Liver (tissue), 9 donors: ENCODE measurements around the gene PARP8. TPM values are rescaled to one million over a fixed set of nuclear protein-coding genes. Genes with fewer than 3 reads are reported as not detected.

Experiments
- DNase-seq: peaks from one replicate; pipeline ENCODE4 v3.0.0-alpha.2; 2017; ENCODE audit warnings: low spot score
- H3K27ac ChIP-seq, 2 donors: one replicate each; pipeline ENCODE4 v1.7.0; 2013; ENCODE audit warnings: inconsistent platforms in 2 of 2, low read length in 2 of 2, control low read depth in 1 of 2, low read depth in 1 of 2, mild to moderate bottlenecking in 1 of 2
- H3K27me3 ChIP-seq, 4 donors: one replicate each; pipeline versions ENCODE4 v1.6.1 to v1.7.0; 2013; ENCODE audit warnings: low read length in 3 of 4, inconsistent platforms in 1 of 4, mild to moderate bottlenecking in 1 of 4, moderate library complexity in 1 of 4; ENCODE audit not compliant: control insufficient read depth in 4 of 4, insufficient read depth in 4 of 4
- H3K36me3 ChIP-seq, 4 donors: one replicate each; pipeline versions ENCODE4 v1.6.1 to v1.7.0; 2013; ENCODE audit warnings: low read length in 3 of 4, mild to moderate bottlenecking in 3 of 4, low read depth in 1 of 4, moderate library complexity in 1 of 4; ENCODE audit not compliant: control insufficient read depth in 4 of 4, insufficient read depth in 3 of 4
- H3K4me1 ChIP-seq, 4 donors: one replicate each; pipeline versions ENCODE4 v1.6.1 to v1.7.0; 2013; ENCODE audit warnings: low read length in 3 of 4, mild to moderate bottlenecking in 3 of 4, moderate library complexity in 1 of 4; ENCODE audit not compliant: control insufficient read depth in 4 of 4, insufficient read depth in 4 of 4
- H3K4me3 ChIP-seq, 3 donors: one replicate each; pipeline versions ENCODE4 v1.6.1 to v1.7.0; 2013; ENCODE audit warnings: low read length in 3 of 3, control low read depth in 1 of 3, low read depth in 1 of 3, mild to moderate bottlenecking in 1 of 3
- H3K9ac ChIP-seq, 2 donors: one replicate each; pipeline ENCODE4 v1.7.0; 2013; ENCODE audit warnings: low read length in 2 of 2, mild to moderate bottlenecking in 2 of 2, moderate library complexity in 2 of 2, control low read depth in 1 of 2, low read depth in 1 of 2
- H3K9me3 ChIP-seq, 4 donors: one replicate each; pipeline versions ENCODE4 v1.6.1 to v1.7.0; 2013; ENCODE audit warnings: low read length in 3 of 4; ENCODE audit not compliant: control insufficient read depth in 4 of 4
- EGR1 ChIP-seq, 2 donors: IDR thresholded peaks; 2 replicates each; pipeline ENCODE4 v1.6.1; 2016 to 2018; ENCODE audit warnings: antibody characterized with exemption in 2 of 2, low read depth in 2 of 2
- FOXA1 ChIP-seq: IDR thresholded peaks from 2 replicates; pipeline ENCODE4 v1.6.1; 2016; ENCODE audit warnings: antibody characterized with exemption
- FOXA2 ChIP-seq: IDR thresholded peaks from 2 replicates; pipeline ENCODE4 v1.6.1; 2016; ENCODE audit warnings: antibody characterized with exemption
- GABPA ChIP-seq, 2 donors: IDR thresholded peaks in 1 of 2; conservative IDR thresholded peaks in 1 of 2; 2 replicates each; pipeline ENCODE4 v1.6.1; 2016; ENCODE audit warnings: antibody characterized with exemption in 2 of 2, mild to moderate bottlenecking in 1 of 2, moderate library complexity in 1 of 2
- HNF4A ChIP-seq, 2 donors: conservative IDR thresholded peaks; 2 replicates each; pipeline ENCODE4 v1.6.1; 2016; ENCODE audit warnings: antibody characterized with exemption in 2 of 2, mild to moderate bottlenecking in 2 of 2
- HNF4G ChIP-seq: IDR thresholded peaks from 2 replicates; pipeline ENCODE4 v1.6.1; 2016; ENCODE audit warnings: antibody characterized with exemption
- JUND ChIP-seq, 2 donors: IDR thresholded peaks; 2 replicates each; pipeline ENCODE4 v1.6.1; 2016; ENCODE audit warnings: antibody characterized with exemption in 2 of 2
- NR2F2 ChIP-seq: IDR thresholded peaks from 2 replicates; pipeline ENCODE4 v1.6.1; 2016; ENCODE audit warnings: antibody characterized with exemption
- RAD21 ChIP-seq, 2 donors: IDR thresholded peaks; 2 replicates each; pipeline ENCODE4 v1.6.1; 2016; ENCODE audit warnings: antibody characterized with exemption in 2 of 2, mild to moderate bottlenecking in 2 of 2
- RXRA ChIP-seq, 2 donors: IDR thresholded peaks; 2 replicates each; pipeline ENCODE4 v1.6.1; 2017 to 2018; ENCODE audit warnings: antibody characterized with exemption in 2 of 2, mild to moderate bottlenecking in 1 of 2
- SP1 ChIP-seq: IDR thresholded peaks from 2 replicates; pipeline ENCODE4 v1.6.1; 2018; ENCODE audit warnings: antibody characterized with exemption, mild to moderate bottlenecking
- WGBS: extraction: QIAGEN DNeasy Blood & Tissue Kit; methylation state at CpG from one replicate; pipeline ENCODE4 v1.1.7; 2013; 5-methylcytosine and 5-hydroxymethylcytosine counted together
- polyA plus RNA-seq, 2 donors: library from polyadenylated mRNA; stranded (reverse) in 1 of 2; unstranded in 1 of 2; fragments of 200-250 nt in 1 of 2; fragments of >200 nt in 1 of 2; fragmentation: Nextera tagmentation in 1 of 2; extraction: Ambion mirVana in 1 of 2; gene quantifications; one replicate each; pipeline versions ENCODE4 v1.2.1 to v1.2.3, GENCODE V29; 2013 to 2015
- total RNA-seq, 2 donors: library from RNA; depleted of rRNA; stranded (reverse); fragments of >200 nt; gene quantifications; one replicate each; pipeline ENCODE4 v1.2.3, GENCODE V29; 2014
- TF ChIP-seq, protein P1 (sequence below): IDR thresholded peaks from 2 replicates; pipeline ENCODE4 v1.6.1; 2016; ENCODE audit warnings: antibody characterized with exemption
- TF ChIP-seq, protein P2 (sequence below): fragments of 150-350 bp; IDR thresholded peaks from 2 replicates; pipeline ENCODE4 v1.5.1; 2017; ENCODE audit warnings: improper control_type of control experiment, low read depth, low read length; ENCODE audit not compliant: missing input control
- TF ChIP-seq, protein P3 (sequence below): IDR thresholded peaks from 2 replicates; pipeline ENCODE4 v1.6.1; 2016; ENCODE audit warnings: antibody characterized with exemption, mild to moderate bottlenecking
- TF ChIP-seq, protein P4 (sequence below): IDR thresholded peaks from 2 replicates; pipeline ENCODE4 v1.6.1; 2016; ENCODE audit warnings: antibody characterized with exemption
- donor health status: healthy.
- donor health status: healthy.
- donor health status: healthy.
- donor health status: healthy.
- donor health status: healthy.

The PARP8 gene
- total and polyA plus RNA-seq, 4 donors: 3.9 to 16.0 (median 7.1) TPM

- Histone ChIP-seq H3K9me3 (no peaks in the 10 kb centered on the region), H3K4me3 (no peak overlapping the region), H3K9ac (no peak overlapping the region), H3K36me3 (no peaks in the 10 kb centered on the region), H3K27me3 (no peaks in the 10 kb centered on the region), H3K4me1 (peaks cover 5 to 14% (median 5%) of the 10 kb centered on the region in 4 donors), H3K27ac (no peak overlapping the region)
- TF ChIP-seq, protein P1, sequence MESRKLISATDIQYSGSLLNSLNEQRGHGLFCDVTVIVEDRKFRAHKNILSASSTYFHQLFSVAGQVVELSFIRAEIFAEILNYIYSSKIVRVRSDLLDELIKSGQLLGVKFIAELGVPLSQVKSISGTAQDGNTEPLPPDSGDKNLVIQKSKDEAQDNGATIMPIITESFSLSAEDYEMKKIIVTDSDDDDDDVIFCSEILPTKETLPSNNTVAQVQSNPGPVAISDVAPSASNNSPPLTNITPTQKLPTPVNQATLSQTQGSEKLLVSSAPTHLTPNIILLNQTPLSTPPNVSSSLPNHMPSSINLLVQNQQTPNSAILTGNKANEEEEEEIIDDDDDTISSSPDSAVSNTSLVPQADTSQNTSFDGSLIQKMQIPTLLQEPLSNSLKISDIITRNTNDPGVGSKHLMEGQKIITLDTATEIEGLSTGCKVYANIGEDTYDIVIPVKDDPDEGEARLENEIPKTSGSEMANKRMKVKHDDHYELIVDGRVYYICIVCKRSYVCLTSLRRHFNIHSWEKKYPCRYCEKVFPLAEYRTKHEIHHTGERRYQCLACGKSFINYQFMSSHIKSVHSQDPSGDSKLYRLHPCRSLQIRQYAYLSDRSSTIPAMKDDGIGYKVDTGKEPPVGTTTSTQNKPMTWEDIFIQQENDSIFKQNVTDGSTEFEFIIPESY: no peak
- TF ChIP-seq RXRA (IDR thresholded peaks at IDR 0.05): no peak
- TF ChIP-seq RAD21 (IDR thresholded peaks at IDR 0.05): no peak
- no peak for TF ChIP-seq HNF4G
- no peak for TF ChIP-seq EGR1 (IDR thresholded peaks at IDR 0.05; ENCODE audit: low read depth in 2 of 2)
- no peak for TF ChIP-seq GABPA (IDR thresholded peaks at IDR 0.05 in 1 of 2, conservative IDR thresholded peaks at IDR 0.05 in 1 of 2)
- TF ChIP-seq FOXA1: no peak
- TF ChIP-seq, protein P2, sequence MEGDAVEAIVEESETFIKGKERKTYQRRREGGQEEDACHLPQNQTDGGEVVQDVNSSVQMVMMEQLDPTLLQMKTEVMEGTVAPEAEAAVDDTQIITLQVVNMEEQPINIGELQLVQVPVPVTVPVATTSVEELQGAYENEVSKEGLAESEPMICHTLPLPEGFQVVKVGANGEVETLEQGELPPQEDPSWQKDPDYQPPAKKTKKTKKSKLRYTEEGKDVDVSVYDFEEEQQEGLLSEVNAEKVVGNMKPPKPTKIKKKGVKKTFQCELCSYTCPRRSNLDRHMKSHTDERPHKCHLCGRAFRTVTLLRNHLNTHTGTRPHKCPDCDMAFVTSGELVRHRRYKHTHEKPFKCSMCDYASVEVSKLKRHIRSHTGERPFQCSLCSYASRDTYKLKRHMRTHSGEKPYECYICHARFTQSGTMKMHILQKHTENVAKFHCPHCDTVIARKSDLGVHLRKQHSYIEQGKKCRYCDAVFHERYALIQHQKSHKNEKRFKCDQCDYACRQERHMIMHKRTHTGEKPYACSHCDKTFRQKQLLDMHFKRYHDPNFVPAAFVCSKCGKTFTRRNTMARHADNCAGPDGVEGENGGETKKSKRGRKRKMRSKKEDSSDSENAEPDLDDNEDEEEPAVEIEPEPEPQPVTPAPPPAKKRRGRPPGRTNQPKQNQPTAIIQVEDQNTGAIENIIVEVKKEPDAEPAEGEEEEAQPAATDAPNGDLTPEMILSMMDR: no peak
- TF ChIP-seq, protein P3, sequence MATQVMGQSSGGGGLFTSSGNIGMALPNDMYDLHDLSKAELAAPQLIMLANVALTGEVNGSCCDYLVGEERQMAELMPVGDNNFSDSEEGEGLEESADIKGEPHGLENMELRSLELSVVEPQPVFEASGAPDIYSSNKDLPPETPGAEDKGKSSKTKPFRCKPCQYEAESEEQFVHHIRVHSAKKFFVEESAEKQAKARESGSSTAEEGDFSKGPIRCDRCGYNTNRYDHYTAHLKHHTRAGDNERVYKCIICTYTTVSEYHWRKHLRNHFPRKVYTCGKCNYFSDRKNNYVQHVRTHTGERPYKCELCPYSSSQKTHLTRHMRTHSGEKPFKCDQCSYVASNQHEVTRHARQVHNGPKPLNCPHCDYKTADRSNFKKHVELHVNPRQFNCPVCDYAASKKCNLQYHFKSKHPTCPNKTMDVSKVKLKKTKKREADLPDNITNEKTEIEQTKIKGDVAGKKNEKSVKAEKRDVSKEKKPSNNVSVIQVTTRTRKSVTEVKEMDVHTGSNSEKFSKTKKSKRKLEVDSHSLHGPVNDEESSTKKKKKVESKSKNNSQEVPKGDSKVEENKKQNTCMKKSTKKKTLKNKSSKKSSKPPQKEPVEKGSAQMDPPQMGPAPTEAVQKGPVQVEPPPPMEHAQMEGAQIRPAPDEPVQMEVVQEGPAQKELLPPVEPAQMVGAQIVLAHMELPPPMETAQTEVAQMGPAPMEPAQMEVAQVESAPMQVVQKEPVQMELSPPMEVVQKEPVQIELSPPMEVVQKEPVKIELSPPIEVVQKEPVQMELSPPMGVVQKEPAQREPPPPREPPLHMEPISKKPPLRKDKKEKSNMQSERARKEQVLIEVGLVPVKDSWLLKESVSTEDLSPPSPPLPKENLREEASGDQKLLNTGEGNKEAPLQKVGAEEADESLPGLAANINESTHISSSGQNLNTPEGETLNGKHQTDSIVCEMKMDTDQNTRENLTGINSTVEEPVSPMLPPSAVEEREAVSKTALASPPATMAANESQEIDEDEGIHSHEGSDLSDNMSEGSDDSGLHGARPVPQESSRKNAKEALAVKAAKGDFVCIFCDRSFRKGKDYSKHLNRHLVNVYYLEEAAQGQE: no peak
- no peak for TF ChIP-seq SP1
- no peak for TF ChIP-seq FOXA2
- no peak for TF ChIP-seq NR2F2
- no peak for DNase-seq
- 73% methylated on average over 2 of the region's 2 CpGs for WGBS
Measured at GRCh38 chr5:50749181-50749580, 82.7 kb downstream of the PARP8 start.

DNA sequence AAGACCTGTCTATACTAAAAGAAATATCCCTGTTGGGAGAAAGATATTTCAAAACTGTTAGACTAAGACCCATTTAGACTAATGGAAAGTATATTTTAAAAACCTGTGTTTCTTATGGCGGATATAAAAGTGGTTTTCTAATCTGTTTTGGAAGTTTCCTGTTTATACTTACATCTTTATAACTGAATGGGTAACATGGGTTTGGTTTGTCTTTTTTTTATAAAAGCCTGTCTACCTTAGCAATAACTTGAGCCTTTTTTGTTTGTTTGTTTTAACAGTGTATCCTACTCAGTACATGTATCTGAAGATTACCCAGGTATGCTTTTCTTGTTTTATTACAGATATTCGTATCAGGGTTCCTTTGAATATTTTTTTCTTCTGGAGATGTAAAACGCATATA is 83.4 kb downstream of the PARP8 start:
- H3K4me3 ChIP-seq: no peak overlapping the region
- H3K9ac ChIP-seq: no peak overlapping the region
- TF ChIP-seq, protein P4, sequence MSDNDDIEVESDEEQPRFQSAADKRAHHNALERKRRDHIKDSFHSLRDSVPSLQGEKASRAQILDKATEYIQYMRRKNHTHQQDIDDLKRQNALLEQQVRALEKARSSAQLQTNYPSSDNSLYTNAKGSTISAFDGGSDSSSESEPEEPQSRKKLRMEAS: no peak
- TF ChIP-seq JUND (IDR thresholded peaks at IDR 0.05) (no peak), HNF4A (conservative IDR thresholded peaks at IDR 0.05) (no peak)
- 85% methylated on average over 3 of the region's 3 CpGs for WGBS
- no peak overlapping the region for H3K27ac ChIP-seq
- H3K27me3 ChIP-seq: no peaks in the 10 kb centered on the region
- H3K4me1 ChIP-seq: peaks cover under 1 to 7% (median 4%) of the 10 kb centered on the region in 4 donors
- no peaks in the 10 kb centered on the region for H3K9me3 ChIP-seq
- DNase-seq: no peak
- no peaks in the 10 kb centered on the region for H3K36me3 ChIP-seq
